Activated effector memory CD4-positive, alpha-beta T cell treated with anti-CD3 and anti-CD28 coated beads, Interleukin-2, amount 50 U/mL, for 16 hours (primary cell): ENCODE data around the gene KDM4C.

Experiments used
- DNase-seq: peaks from one replicate; pipeline ENCODE4 v3.0.0-alpha.2; 2020

The KDM4C gene

GRCh38 chr9:6909181-6909580 is 151.4 kb downstream of the KDM4C start:
- DNase-seq = no peak

GRCh38 chr9:6910032-6910431 is 152.3 kb downstream of the KDM4C start:
- no peak for DNase-seq

- DNase-seq = no peak
Observed at GRCh38 chr9:6910497-6910896, 152.7 kb downstream of the KDM4C start.

GRCh38 chr9:6911901-6912638 is 154.3 kb downstream of the KDM4C start:
- no peak for DNase-seq

GRCh38 chr9:6915635-6916034 is 157.9 kb downstream of the KDM4C start:
- DNase-seq = no peak

- DNase-seq = no peak
Observed at GRCh38 chr9:6917162-6917561, 159.4 kb downstream of the KDM4C start.

GRCh38 chr9:6920041-6920440 is 162.3 kb downstream of the KDM4C start:
- no peak for DNase-seq

- no peak for DNase-seq
Observed at GRCh38 chr9:6921315-6921714, 163.5 kb downstream of the KDM4C start.

GRCh38 chr9:6922124-6922676 is 164.4 kb downstream of the KDM4C start:
- DNase-seq = no peak

- no peak for DNase-seq
Observed at GRCh38 chr9:6922680-6923079, 164.9 kb downstream of the KDM4C start.

GRCh38 chr9:6923086-6923485 is 165.3 kb downstream of the KDM4C start:
- no peak for DNase-seq

- no peak for DNase-seq
Observed at GRCh38 chr9:6924149-6924548, 166.4 kb downstream of the KDM4C start.

- no peak for DNase-seq
Observed at GRCh38 chr9:6924988-6925563, 167.3 kb downstream of the KDM4C start.

GRCh38 chr9:6925836-6926235 is 168.1 kb downstream of the KDM4C start:
- no peak for DNase-seq

GRCh38 chr9:6926436-6926835 is 168.7 kb downstream of the KDM4C start:
- DNase-seq = no peak

- no peak for DNase-seq
Observed at GRCh38 chr9:6927838-6928237, 170.1 kb downstream of the KDM4C start.

- DNase-seq = no peak
Observed at GRCh38 chr9:6928863-6929262, 171.1 kb downstream of the KDM4C start.

- DNase-seq = no peak
Observed at GRCh38 chr9:6929441-6930215, 171.9 kb downstream of the KDM4C start.

GRCh38 chr9:6930827-6931226 is 173.1 kb downstream of the KDM4C start:
- no peak for DNase-seq

- no peak for DNase-seq
Observed at GRCh38 chr9:6931913-6932312, 174.1 kb downstream of the KDM4C start.

GRCh38 chr9:6936103-6936502 is 178.3 kb downstream of the KDM4C start:
- DNase-seq = no peak

GRCh38 chr9:6937209-6937608 is 179.4 kb downstream of the KDM4C start:
- no peak for DNase-seq

GRCh38 chr9:6938447-6938846 is 180.7 kb downstream of the KDM4C start:
- DNase-seq = no peak

GRCh38 chr9:6938873-6939272 is 181.1 kb downstream of the KDM4C start:
- DNase-seq = no peak
